GM10847 (cell line): ENCODE data around the gene ITFG1.

Experiments used
- POLR2A ChIP-seq: IDR thresholded peaks from 2 replicates; pipeline ENCODE4 v1.6.1; 2011; ENCODE audit not compliant: insufficient read length; ENCODE audit errors: extremely low read depth

The ITFG1 gene

GRCh38 chr16:47460711-47461597 is at the start of gene ITFG1, which contains the start of gene PHKB:
TSS of gene ITFG1 (minus strand) at chr16:47461063. CDS start at chr16:47461045, 18 bp downstream.
TSS of gene PHKB (plus strand) at chr16:47461331. CDS start at chr16:47461351, 20 bp downstream.
- TF ChIP-seq POLR2A = peak; percentile 82

- TF ChIP-seq POLR2A = no peak
Measured at GRCh38 chr16:47507701-47508100, 46.8 kb upstream of the ITFG1 start.

GRCh38 chr16:47506800-47507199 is 45.9 kb upstream of the ITFG1 start:
- no peak for TF ChIP-seq POLR2A

- TF ChIP-seq POLR2A = no peak
Measured at GRCh38 chr16:47504599-47504998, 43.7 kb upstream of the ITFG1 start.

GRCh38 chr16:47503936-47504335 is 43.1 kb upstream of the ITFG1 start:
- TF ChIP-seq POLR2A = no peak

GRCh38 chr16:47499700-47500264 is 38.9 kb upstream of the ITFG1 start:
- no peak for TF ChIP-seq POLR2A

GRCh38 chr16:47499080-47499699 is 38.3 kb upstream of the ITFG1 start:
- TF ChIP-seq POLR2A = no peak

GRCh38 chr16:47493381-47494337 is 32.8 kb upstream of the ITFG1 start:
- TF ChIP-seq POLR2A = no peak

- no peak for TF ChIP-seq POLR2A
Measured at GRCh38 chr16:47492428-47493377, 31.8 kb upstream of the ITFG1 start.

- TF ChIP-seq POLR2A = no peak
Measured at GRCh38 chr16:47492036-47492427, 31.2 kb upstream of the ITFG1 start.

- no peak for TF ChIP-seq POLR2A
Measured at GRCh38 chr16:47490471-47490870, 29.6 kb upstream of the ITFG1 start.

- TF ChIP-seq POLR2A = no peak
Measured at GRCh38 chr16:47488051-47488450, 27.2 kb upstream of the ITFG1 start.

- TF ChIP-seq POLR2A = no peak
Measured at GRCh38 chr16:47486856-47487255, 26.0 kb upstream of the ITFG1 start.

GRCh38 chr16:47483616-47484015 is 22.8 kb upstream of the ITFG1 start:
- no peak for TF ChIP-seq POLR2A
